Body of pancreas (tissue), 4 donors: ENCODE results near the gene PPP1R9B. TPM values are rescaled to one million over a fixed set of nuclear protein-coding genes. Genes with fewer than 3 reads are reported as not detected.

Experiments
- ATAC-seq: fragments of 150-250 bp; one replicate; pipeline ENCODE4 v1.9.1; 2016
- DNase-seq, 4 donors: peaks; one replicate each; pipeline ENCODE4 v3.0.0-alpha.2; 2019
- H3K27ac ChIP-seq, 4 donors: fragments of 200-600 bp; sonication (generic); 1 replicate in 3 of 4; 2 replicates in 1 of 4; pipeline versions ENCODE4 v1.5.1 to v1.6.1; 2016 to 2019; ENCODE audit warnings: mild to moderate bottlenecking in 1 of 4, mixed read lengths in 1 of 4, moderate library complexity in 1 of 4
- H3K27me3 ChIP-seq, 2 donors: fragments of 200-600 bp; sonication (generic); one replicate each; pipeline ENCODE4 v1.6.0; 2016; ENCODE audit warnings: mild to moderate bottlenecking in 1 of 2
- H3K36me3 ChIP-seq, 2 donors: fragments of 200-600 bp; sonication (generic); replicated peaks in 1 of 2; 2 replicates each; pipeline ENCODE4 v1.5.1; 2016; ENCODE audit warnings: low read depth in 2 of 2; ENCODE audit not compliant: insufficient read depth in 1 of 2
- H3K4me1 ChIP-seq: fragments of 200-600 bp; sonication (generic); one replicate; pipeline ENCODE4 v1.6.0; 2016
- H3K4me3 ChIP-seq, 2 donors: fragments of 200-600 bp; sonication (generic); 1 replicate in 1 of 2; 2 replicates in 1 of 2; pipeline ENCODE4 v1.5.1; 2016 to 2019
- H3K9me3 ChIP-seq, 3 donors: fragments of 200-600 bp; sonication (generic); 1 replicate in 2 of 3; 2 replicates in 1 of 3; pipeline ENCODE4 v1.5.1; 2016
- POLR2A ChIP-seq, 3 donors: fragments of 450-650 bp; IDR thresholded peaks; one replicate each; pipeline ENCODE4 v1.6.1; 2016; ENCODE audit warnings: antibody characterized with exemption in 3 of 3, mild to moderate bottlenecking in 2 of 3
- WGBS, 2 donors: methylation state at CpG; one replicate each; pipeline ENCODE4 v1.1.5; 2017; 5-methylcytosine and 5-hydroxymethylcytosine counted together
- intact Hi-C: fragments of 100-400 bp; cut with DNase I; formaldehyde crosslinking; loops from one replicate; pipeline ENCODE4 v1.15.1; 2023
- total RNA-seq, 2 donors: library from RNA; depleted of rRNA; stranded (reverse); fragments of >200 nt; gene quantifications; one replicate each; pipeline ENCODE4 v1.1.0, GENCODE V29; 2016
- TF ChIP-seq, protein P1 (sequence below), 7 experiments: fragments of 450-650 bp in 4 of 7; fragments of 200-600 bp in 3 of 7; sonication (generic) in 3 of 7; IDR thresholded peaks; one replicate each; pipeline ENCODE4 v1.5.1; 2016 to 2019; ENCODE audit warnings: antibody characterized with exemption in 7 of 7

The PPP1R9B gene
- total RNA-seq, 2 donors from 2014 or later: 20.0 to 31.0 TPM

DNA sequence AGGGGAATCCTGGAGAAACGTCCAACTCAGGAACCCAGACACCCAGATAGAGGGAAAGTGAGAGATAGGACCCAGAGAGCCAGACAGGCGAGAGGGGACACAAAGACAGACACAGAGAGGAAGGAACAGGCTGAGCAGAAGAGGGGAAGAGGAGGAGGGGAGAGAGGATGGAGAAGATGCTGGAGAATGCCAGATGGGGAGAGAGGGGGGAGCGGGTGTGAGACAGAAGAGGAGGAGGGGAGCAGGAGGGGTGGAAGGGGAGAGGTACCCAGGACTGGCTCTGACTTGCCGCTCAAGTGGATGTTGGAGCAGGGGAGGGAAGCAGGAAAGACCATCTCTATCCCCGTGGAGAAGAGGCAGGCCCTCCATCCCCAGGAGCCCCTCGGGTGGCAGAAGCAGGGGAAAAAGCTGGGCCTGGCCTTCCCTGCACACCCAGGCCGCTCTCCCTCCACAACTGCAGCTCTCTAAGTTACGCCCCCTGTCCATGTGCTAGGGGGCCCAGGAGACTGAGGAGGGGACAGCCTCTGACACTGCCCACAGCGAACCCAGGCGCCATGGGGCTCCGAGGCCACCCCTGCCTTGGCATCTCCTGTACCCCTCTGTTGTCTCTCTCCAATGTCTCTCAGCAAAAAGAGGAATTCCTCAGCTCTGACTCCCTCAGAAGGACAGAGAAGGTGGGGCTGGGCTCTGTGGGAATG, 4.8 kb downstream of the PPP1R9B start:
- DNase-seq (no peak), ATAC-seq (no peak)
- peaks cover 37% of the 10 kb centered on the region for H3K4me1 ChIP-seq
- no peak overlapping the region for H3K27ac ChIP-seq
- 73 to 78% methylated on average over 8 to 10 of the region's 11 CpGs for WGBS, 2 donors
- no peak overlapping the region for H3K4me3 ChIP-seq
- no peaks in the 10 kb centered on the region for H3K9me3 ChIP-seq
- no peak for TF ChIP-seq POLR2A (IDR thresholded peaks at IDR 0.05)
- H3K36me3 ChIP-seq: peaks cover 0 to 12% of the 10 kb centered on the region in 2 donors
- no peaks in the 10 kb centered on the region for H3K27me3 ChIP-seq
- intact Hi-C loops: no loop called here

DNA sequence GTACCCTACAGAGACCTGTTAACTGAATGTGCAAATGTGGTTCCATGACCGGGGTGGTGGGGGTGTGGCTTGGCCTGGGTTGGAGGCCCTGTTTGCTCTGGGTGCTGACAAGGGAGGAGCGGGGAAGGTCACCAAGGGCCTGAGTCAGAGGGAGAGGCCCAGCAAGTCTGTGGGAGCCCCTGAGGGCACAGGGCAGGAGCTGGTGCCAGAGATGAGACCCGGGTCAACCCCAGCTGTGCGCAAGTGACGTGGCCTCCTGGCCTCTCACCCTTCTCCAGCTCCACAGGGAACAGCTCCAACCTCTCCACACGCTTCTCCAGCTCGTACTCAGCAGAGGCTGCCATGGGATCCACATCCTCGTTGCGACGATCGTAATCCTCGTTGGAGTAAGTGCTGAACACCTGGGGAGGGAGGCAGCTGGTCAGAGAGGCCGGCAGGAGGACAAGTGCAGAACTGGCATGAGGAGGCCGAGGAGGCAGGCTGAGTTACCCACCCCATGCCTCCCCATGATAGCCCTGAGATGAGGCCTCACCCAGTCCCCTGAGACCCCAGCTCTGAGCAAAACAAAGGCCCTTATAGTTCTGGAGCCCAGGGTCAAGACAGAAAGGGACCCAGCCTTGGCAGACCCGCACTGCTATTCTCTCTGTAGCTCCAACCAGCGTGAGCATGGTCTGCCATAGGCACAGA, 5.5 kb downstream of the PPP1R9B start:
- H3K27me3 ChIP-seq: no peaks in the 10 kb centered on the region
- DNase-seq (peak in 1 of 4 donors; percentile 67), ATAC-seq (no peak)
- intact Hi-C loops: no loop called here
- no peak overlapping the region for H3K27ac ChIP-seq
- peaks cover 37% of the 10 kb centered on the region for H3K4me1 ChIP-seq
- H3K9me3 ChIP-seq: no peaks in the 10 kb centered on the region
- TF ChIP-seq, protein P1, sequence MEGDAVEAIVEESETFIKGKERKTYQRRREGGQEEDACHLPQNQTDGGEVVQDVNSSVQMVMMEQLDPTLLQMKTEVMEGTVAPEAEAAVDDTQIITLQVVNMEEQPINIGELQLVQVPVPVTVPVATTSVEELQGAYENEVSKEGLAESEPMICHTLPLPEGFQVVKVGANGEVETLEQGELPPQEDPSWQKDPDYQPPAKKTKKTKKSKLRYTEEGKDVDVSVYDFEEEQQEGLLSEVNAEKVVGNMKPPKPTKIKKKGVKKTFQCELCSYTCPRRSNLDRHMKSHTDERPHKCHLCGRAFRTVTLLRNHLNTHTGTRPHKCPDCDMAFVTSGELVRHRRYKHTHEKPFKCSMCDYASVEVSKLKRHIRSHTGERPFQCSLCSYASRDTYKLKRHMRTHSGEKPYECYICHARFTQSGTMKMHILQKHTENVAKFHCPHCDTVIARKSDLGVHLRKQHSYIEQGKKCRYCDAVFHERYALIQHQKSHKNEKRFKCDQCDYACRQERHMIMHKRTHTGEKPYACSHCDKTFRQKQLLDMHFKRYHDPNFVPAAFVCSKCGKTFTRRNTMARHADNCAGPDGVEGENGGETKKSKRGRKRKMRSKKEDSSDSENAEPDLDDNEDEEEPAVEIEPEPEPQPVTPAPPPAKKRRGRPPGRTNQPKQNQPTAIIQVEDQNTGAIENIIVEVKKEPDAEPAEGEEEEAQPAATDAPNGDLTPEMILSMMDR (IDR thresholded peaks at IDR 0.05): no peak
- no peak for TF ChIP-seq POLR2A (IDR thresholded peaks at IDR 0.05)
- H3K36me3 ChIP-seq: peaks cover 0 to 12% of the 10 kb centered on the region in 2 donors
- 78 to 81% methylated on average over 16 of the region's 16 CpGs for WGBS, 2 donors
- no peak overlapping the region for H3K4me3 ChIP-seq

DNA sequence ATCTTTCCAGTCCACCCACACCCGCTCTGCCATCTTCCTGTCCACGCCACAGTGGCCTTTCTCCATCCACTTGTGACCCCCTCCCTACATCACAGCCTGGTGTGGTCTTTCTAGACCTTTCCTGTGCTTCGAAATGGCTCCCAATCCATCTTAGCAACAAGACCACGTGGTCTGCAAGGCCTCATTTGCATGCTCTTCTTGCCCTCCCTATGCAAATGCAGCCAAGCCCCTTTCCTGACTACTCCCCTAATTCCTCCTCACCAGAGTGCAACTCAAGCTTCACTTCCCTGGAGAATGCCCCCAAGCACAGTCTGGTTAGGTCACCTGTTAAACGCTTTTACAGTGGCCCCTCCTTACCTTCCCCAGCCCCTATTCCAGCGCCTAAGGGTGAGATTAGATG, 6.1 kb downstream of the PPP1R9B start:
- H3K4me1 ChIP-seq: peaks cover 34% of the 10 kb centered on the region

DNA sequence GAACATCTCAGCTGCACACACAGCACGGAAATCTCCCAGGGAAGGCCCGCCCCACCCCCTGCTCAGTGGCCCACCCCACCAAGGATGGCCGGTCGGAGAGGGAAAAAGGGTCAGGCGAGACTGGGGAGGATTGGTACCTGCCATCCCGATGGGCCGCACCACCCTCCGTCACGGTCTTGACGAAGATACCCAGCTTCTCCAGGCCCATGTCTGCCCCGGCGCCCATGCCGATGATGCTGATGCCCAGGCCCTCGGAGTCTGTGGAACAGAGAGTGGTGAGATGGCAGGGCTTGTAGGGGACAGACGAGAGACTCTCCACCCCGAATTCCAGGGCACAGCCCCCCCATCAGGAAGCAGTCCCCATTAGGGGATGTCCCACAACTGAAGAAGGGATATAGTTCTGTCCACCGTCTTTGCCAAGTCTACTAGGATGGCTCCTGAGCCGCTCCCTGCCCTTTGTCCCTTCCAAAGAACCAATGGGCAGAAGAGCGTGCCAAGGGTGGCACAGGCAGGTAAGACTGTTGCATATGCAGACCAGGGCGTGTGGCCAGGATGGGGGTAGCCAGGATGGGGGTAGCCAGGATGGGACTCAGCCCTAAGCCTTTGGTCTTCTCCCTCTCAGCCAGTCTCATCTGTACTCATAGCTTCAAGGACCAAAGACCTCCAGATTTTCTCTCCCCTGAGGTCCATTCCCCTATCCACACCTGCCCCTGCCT, 6.9 kb downstream of the PPP1R9B start:
- TF ChIP-seq, protein P1 (IDR thresholded peaks at IDR 0.05): no peak
- no peak for TF ChIP-seq POLR2A (IDR thresholded peaks at IDR 0.05)
- ATAC-seq (no peak), DNase-seq (no peak)
- Histone ChIP-seq H3K4me1 (peaks cover 28% of the 10 kb centered on the region), H3K9me3 (no peaks in the 10 kb centered on the region), H3K4me3 (no peak overlapping the region), H3K27ac (no peak overlapping the region), H3K36me3 (peaks cover 11 to 22% of the 10 kb centered on the region in 2 donors), H3K27me3 (no peaks in the 10 kb centered on the region)
- WGBS, 2 donors: 86 to 89% methylated on average over 17 of the region's 20 CpGs
- intact Hi-C loops: no loop called here

More for the DNA sequence above, 6.1 kb downstream of the PPP1R9B start:
- Histone ChIP-seq H3K4me3 (no peak overlapping the region), H3K27ac (no peak overlapping the region), H3K36me3 (peaks cover 4 to 15% of the 10 kb centered on the region in 2 donors), H3K27me3 (no peaks in the 10 kb centered on the region), H3K9me3 (no peaks in the 10 kb centered on the region)
- TF ChIP-seq, protein P1 (IDR thresholded peaks at IDR 0.05): no peak
- TF ChIP-seq POLR2A (IDR thresholded peaks at IDR 0.05): no peak
- intact Hi-C loops: no loop called here
- WGBS, 2 donors: 80 to 89% methylated on average over 6 of the region's 6 CpGs
- DNase-seq (no peak), ATAC-seq (no peak)

DNA sequence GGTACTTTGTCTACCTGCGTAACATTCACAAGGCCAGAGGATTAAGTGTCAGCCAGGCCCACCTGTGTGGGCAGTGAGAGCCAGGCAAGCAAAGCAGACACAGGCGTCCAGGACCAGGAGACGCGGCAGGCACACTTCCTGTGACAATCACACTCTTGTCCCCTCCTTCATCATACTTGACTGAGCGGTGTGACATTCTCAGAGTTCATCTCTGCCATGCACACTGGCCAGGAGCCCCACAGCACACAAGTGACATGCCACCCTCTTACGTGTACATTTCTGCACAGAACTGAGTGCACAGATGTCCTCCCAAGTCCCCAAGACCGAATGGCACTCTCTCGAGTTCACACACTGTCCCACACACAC, 8.7 kb downstream of the PPP1R9B start:
- no peaks in the 10 kb centered on the region for H3K27me3 ChIP-seq
- H3K9me3 ChIP-seq: no peaks in the 10 kb centered on the region
- intact Hi-C loops: no loop called here
- TF ChIP-seq, protein P1 (IDR thresholded peaks at IDR 0.05): no peak
- TF ChIP-seq POLR2A (IDR thresholded peaks at IDR 0.05): no peak
- peaks cover 15 to 26% of the 10 kb centered on the region in 2 donors for H3K36me3 ChIP-seq
- H3K4me1 ChIP-seq: peaks cover 9% of the 10 kb centered on the region
- ATAC-seq (no peak), DNase-seq (no peak)
- 69 to 76% methylated on average over 8 of the region's 8 CpGs for WGBS, 2 donors
- no peak overlapping the region for H3K27ac ChIP-seq
- no peak overlapping the region for H3K4me3 ChIP-seq
